Fibroblast of lung (primary cell): ENCODE data around the gene DENND4A. TPM values are rescaled to one million over a fixed set of nuclear protein-coding genes. Genes with fewer than 3 reads are reported as not detected.

Source experiments
- DNase-seq, 2 donors: peaks; one replicate each; pipeline versions ENCODE4 v3.0.0 to v3.0.0-alpha.2; 2010; ENCODE audit warnings: low read depth in 2 of 2
- H2AFZ ChIP-seq: 2 replicates; pipeline ENCODE4 v1.5.1; 2012; ENCODE audit warnings: low read length, control low read depth, inconsistent platforms
- H3K27ac ChIP-seq: 2 replicates; pipeline ENCODE4 v1.5.1; 2011; ENCODE audit warnings: low read length, control low read depth; ENCODE audit not compliant: insufficient read depth
- H3K27me3 ChIP-seq: 2 replicates; pipeline ENCODE4 v1.5.1; 2011; ENCODE audit warnings: mild to moderate bottlenecking, low read length; ENCODE audit not compliant: control insufficient read depth, insufficient read depth
- H3K36me3 ChIP-seq: 2 replicates; pipeline ENCODE4 v1.5.1; 2011; ENCODE audit warnings: low read length; ENCODE audit not compliant: control insufficient read depth, insufficient read depth
- H3K4me1 ChIP-seq: 2 replicates; pipeline ENCODE4 v1.5.1; 2011; ENCODE audit warnings: low read length; ENCODE audit not compliant: control insufficient read depth, insufficient read depth; ENCODE audit errors: extremely low read depth
- H3K4me2 ChIP-seq: 2 replicates; pipeline ENCODE4 v1.5.1; 2011; ENCODE audit warnings: low read length, control low read depth; ENCODE audit not compliant: insufficient read depth; ENCODE audit errors: extremely low read depth
- H3K4me3 ChIP-seq, 4 experiments: fragments of 200-600 bp in 1 of 4; sonication (generic) in 1 of 4; replicated peaks in 1 of 4; 2 replicates each; pipeline ENCODE4 v1.5.1; 2011 to 2016; ENCODE audit warnings: low read length in 4 of 4, low read depth in 3 of 4, mild to moderate bottlenecking in 3 of 4, control low read depth in 2 of 4, inconsistent platforms in 1 of 4, mixed read lengths in 1 of 4; ENCODE audit not compliant: insufficient read depth in 1 of 4; ENCODE audit errors: control extremely low read depth in 1 of 4
- H3K79me2 ChIP-seq: 2 replicates; pipeline ENCODE4 v1.5.1; 2012; ENCODE audit warnings: mild to moderate bottlenecking, low read length, inconsistent platforms; ENCODE audit not compliant: control insufficient read depth, insufficient read depth
- H3K9ac ChIP-seq: 2 replicates; pipeline ENCODE4 v1.5.1; 2011; ENCODE audit warnings: mild to moderate bottlenecking, low read length, control low read depth; ENCODE audit not compliant: insufficient read depth
- H3K9me3 ChIP-seq: 2 replicates; pipeline ENCODE4 v1.5.1; 2012; ENCODE audit warnings: low read depth, low read length; ENCODE audit not compliant: control insufficient read depth, insufficient read depth
- H4K20me1 ChIP-seq: 2 replicates; pipeline ENCODE4 v1.5.1; 2011; ENCODE audit warnings: low read length; ENCODE audit not compliant: control insufficient read depth, insufficient read depth; ENCODE audit errors: extremely low read depth
- EZH2 ChIP-seq: IDR thresholded peaks from 2 replicates; pipeline ENCODE4 v1.5.1; 2012; ENCODE audit warnings: low read length, control low read depth, mild to moderate bottlenecking; ENCODE audit errors: missing control alignments
- polyA plus RNA-seq, 2 donors: library from polyadenylated mRNA; depleted of rRNA in 1 of 2; stranded (reverse) in 1 of 2; unstranded in 1 of 2; fragments of >200 nt; gene quantifications; 2 replicates each; pipeline ENCODE4 v1.2.1, GENCODE V29; 2011 to 2012; ENCODE audit warnings: missing spikeins in 1 of 2
- total RNA-seq: library from RNA; depleted of rRNA; stranded (reverse); fragments of >200 nt; gene quantifications from 2 replicates; pipeline ENCODE4 v1.2.1, GENCODE V29; 2014
- TF ChIP-seq, protein P1 (sequence below), 2 donors: IDR thresholded peaks in 1 of 2; conservative IDR thresholded peaks in 1 of 2; 1 replicate in 1 of 2; 2 replicates in 1 of 2; pipeline ENCODE4 v1.5.1; 2011 to 2012; ENCODE audit warnings: low read length in 2 of 2, control low read depth in 1 of 2, inconsistent platforms in 1 of 2, low read depth in 1 of 2, mild to moderate bottlenecking in 1 of 2

Gene DENND4A
- total and polyA plus RNA-seq, 2 donors (not counting 1 experiment from before 2014, with no cell fraction given) = 16.7 to 30.6 TPM

DNA sequence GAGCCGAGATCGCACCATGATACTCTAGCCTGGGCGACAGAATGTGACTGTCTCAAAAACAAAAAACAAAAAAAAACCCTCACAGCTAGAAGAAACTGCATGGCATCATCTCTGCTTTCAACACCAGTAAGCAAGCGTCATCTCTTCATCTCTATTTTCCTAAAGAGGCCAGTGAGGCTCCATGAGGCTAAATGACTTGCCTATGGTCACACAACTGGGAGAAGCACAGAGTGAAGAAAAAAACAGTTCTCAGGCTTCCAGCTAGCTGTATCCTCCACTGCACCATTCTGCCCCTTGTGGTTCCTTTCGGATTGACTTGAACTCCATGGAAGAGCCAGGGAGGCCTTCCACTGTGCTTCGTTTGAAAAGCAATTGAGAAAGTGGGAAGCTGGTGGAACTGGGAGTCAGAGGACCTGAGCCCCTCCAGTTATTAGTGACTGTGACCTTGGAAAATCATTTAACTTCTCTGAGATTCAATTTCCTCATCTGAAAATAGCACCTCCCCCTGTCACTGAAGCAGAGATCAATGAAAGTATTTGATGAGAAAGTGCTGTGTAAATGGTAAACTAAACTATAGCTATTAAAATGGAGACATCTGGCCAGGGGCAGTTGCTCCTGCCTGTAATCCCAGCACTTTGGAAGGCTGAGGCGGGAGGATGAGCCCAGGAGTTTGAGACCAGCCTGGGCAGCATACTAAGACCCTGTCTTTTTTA is 32.1 kb upstream of the DENND4A start:
- Histone ChIP-seq H3K27ac (no peak overlapping the region), H3K36me3 (no peaks in the 10 kb centered on the region), H3K79me2 (no peaks in the 10 kb centered on the region), H3K9me3 (no peaks in the 10 kb centered on the region), H3K9ac (no peak overlapping the region), H4K20me1 (no peaks in the 10 kb centered on the region), H3K4me1 (no peaks in the 10 kb centered on the region), H3K4me3 (no peak overlapping the region), H2AFZ (no peak overlapping the region), H3K4me2 (no peak overlapping the region), H3K27me3 (no peaks in the 10 kb centered on the region)
- TF ChIP-seq EZH2 = no peak
- TF ChIP-seq, protein P1, sequence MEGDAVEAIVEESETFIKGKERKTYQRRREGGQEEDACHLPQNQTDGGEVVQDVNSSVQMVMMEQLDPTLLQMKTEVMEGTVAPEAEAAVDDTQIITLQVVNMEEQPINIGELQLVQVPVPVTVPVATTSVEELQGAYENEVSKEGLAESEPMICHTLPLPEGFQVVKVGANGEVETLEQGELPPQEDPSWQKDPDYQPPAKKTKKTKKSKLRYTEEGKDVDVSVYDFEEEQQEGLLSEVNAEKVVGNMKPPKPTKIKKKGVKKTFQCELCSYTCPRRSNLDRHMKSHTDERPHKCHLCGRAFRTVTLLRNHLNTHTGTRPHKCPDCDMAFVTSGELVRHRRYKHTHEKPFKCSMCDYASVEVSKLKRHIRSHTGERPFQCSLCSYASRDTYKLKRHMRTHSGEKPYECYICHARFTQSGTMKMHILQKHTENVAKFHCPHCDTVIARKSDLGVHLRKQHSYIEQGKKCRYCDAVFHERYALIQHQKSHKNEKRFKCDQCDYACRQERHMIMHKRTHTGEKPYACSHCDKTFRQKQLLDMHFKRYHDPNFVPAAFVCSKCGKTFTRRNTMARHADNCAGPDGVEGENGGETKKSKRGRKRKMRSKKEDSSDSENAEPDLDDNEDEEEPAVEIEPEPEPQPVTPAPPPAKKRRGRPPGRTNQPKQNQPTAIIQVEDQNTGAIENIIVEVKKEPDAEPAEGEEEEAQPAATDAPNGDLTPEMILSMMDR (conservative IDR thresholded peaks at IDR 0.05 in 1 of 2, IDR thresholded peaks at IDR 0.05 in 1 of 2; ENCODE audit: low read depth in 1 of 2, low read length in 2 of 2) = peak; percentile 74 to 91
- DNase-seq = peak; percentile 50 to 73

DNA sequence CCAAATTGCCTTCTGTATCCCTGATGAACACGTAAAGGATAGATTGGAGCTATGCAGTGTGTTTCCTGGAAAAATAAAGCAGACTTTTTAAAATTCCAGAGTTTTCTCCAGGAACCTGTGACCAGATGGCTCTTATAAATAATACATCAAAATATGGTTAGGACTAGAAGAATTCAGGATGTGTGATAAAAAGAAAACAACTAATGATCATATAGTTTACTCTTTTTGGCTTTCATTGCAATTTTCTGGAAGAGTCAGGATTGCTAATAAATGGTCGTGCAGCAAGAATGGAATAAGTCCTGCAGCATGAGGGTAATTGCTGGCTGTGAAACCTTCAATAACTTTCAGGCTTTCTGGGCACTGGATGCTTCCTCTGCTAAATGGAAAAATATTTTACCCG is 30.2 kb upstream of the DENND4A start:
- no peaks in the 10 kb centered on the region for H3K36me3 ChIP-seq
- TF ChIP-seq EZH2 = no peak
- TF ChIP-seq, protein P1 (conservative IDR thresholded peaks at IDR 0.05 in 1 of 2, IDR thresholded peaks at IDR 0.05 in 1 of 2; ENCODE audit: low read depth in 1 of 2, low read length in 2 of 2) = no peak
- no peaks in the 10 kb centered on the region for H3K27me3 ChIP-seq
- no peak for DNase-seq
- no peak overlapping the region for H3K9ac ChIP-seq
- H2AFZ ChIP-seq = no peak overlapping the region
- H3K9me3 ChIP-seq = no peaks in the 10 kb centered on the region
- no peak overlapping the region for H3K4me2 ChIP-seq
- H3K4me3 ChIP-seq = no peak overlapping the region
- no peaks in the 10 kb centered on the region for H3K4me1 ChIP-seq
- H3K27ac ChIP-seq = no peak overlapping the region
- H3K79me2 ChIP-seq = no peaks in the 10 kb centered on the region
- H4K20me1 ChIP-seq = no peaks in the 10 kb centered on the region

DNA sequence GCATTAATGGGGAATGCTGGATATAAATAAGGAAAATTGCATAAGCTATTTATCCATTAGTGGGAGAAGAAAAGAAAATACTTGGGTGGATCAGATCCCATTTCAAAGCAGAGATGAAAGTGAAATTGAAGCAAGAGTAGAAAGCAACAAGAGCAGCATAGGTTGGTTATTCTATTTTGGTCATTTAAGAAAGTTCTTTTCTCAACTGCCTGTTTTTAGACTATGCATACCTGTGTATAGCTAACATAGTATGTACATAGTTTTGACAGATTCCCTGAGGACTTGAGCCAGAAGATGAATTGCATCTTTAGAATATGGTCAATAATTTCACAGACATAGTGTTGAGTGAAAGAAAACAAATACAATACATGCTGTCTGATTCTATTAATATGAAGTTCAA is 29.0 kb upstream of the DENND4A start:
- no peak overlapping the region for H3K9ac ChIP-seq
- TF ChIP-seq, protein P1 (conservative IDR thresholded peaks at IDR 0.05 in 1 of 2, IDR thresholded peaks at IDR 0.05 in 1 of 2; ENCODE audit: low read depth in 1 of 2, low read length in 2 of 2) = no peak
- no peak for TF ChIP-seq EZH2
- no peak for DNase-seq
- no peaks in the 10 kb centered on the region for H3K4me1 ChIP-seq
- no peaks in the 10 kb centered on the region for H4K20me1 ChIP-seq
- no peaks in the 10 kb centered on the region for H3K27me3 ChIP-seq
- no peaks in the 10 kb centered on the region for H3K9me3 ChIP-seq
- H3K4me2 ChIP-seq = no peak overlapping the region
- H3K79me2 ChIP-seq = no peaks in the 10 kb centered on the region
- H2AFZ ChIP-seq = no peak overlapping the region
- no peaks in the 10 kb centered on the region for H3K36me3 ChIP-seq
- H3K4me3 ChIP-seq = no peak overlapping the region
- H3K27ac ChIP-seq = no peak overlapping the region
